Measurements from ENCODE around the gene GRIP1. TPM values are rescaled to one million over a fixed set of nuclear protein-coding genes. Genes with fewer than 3 reads are reported as not detected.

Gene GRIP1
- total and polyA plus RNA-seq, 12 donors, result 0.12 to 7.3 (median 1.9) TPM

DNA sequence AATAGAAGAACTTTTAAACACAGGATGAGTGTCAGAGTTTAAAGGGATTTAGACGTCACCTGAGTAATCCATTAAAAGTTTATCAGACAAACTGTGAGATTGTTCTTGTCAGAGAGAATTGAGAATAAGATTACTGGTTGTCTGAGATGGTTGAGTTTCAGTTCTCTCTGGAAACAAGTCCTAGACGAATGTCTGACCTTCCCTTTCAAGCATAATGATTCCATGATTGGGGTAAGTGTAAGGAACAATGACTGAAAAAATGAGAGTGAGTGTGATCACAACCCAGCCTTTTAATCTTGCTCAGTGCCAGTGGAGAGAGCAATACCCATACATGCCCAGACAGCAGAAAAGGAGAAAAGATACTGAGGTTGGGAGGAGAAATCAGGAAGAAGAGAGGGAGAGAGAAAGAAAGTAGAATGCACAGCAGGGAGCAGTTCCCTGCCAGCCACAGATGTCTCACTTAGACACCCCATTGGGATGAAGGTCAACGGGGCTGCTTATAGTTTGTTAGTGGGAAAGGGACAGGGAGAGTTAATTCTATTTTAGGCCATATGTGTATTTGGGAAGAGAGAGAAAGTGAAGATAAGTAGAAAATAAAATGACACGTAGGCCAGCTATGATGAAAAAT is 4.3 kb downstream of the GRIP1 start:
- no peak for DNase-seq
- Histone ChIP-seq H3K36me3 (no peaks in the 10 kb centered on the region), H3K27me3 (peaks cover 0 to 10% (median 0%) of the 10 kb centered on the region in 7 donors), H3K27ac (no peak overlapping the region), H3K4me1 (peaks cover 0 to 6% (median 1%) of the 10 kb centered on the region in 9 donors), H3K9me3 (no peaks in the 10 kb centered on the region), H3K4me3 (no peak overlapping the region)
- intact Hi-C loops (cut with DNase I), result no loop called here
- 36 to 46% methylated on average over 4 of the region's 4 CpGs for whole genome bisulfite sequencing, 2 donors
- ATAC-seq, result no peak
- TF ChIP-seq, protein P1, sequence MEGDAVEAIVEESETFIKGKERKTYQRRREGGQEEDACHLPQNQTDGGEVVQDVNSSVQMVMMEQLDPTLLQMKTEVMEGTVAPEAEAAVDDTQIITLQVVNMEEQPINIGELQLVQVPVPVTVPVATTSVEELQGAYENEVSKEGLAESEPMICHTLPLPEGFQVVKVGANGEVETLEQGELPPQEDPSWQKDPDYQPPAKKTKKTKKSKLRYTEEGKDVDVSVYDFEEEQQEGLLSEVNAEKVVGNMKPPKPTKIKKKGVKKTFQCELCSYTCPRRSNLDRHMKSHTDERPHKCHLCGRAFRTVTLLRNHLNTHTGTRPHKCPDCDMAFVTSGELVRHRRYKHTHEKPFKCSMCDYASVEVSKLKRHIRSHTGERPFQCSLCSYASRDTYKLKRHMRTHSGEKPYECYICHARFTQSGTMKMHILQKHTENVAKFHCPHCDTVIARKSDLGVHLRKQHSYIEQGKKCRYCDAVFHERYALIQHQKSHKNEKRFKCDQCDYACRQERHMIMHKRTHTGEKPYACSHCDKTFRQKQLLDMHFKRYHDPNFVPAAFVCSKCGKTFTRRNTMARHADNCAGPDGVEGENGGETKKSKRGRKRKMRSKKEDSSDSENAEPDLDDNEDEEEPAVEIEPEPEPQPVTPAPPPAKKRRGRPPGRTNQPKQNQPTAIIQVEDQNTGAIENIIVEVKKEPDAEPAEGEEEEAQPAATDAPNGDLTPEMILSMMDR (IDR thresholded peaks at IDR 0.05), result no peak

- peaks cover 0 to 6% (median 0%) of the 10 kb centered on the region in 7 donors for H3K27me3 ChIP-seq
- DNase-seq (no peak), ATAC-seq (no peak)
- no peaks in the 10 kb centered on the region for H3K4me1 ChIP-seq
- no peaks in the 10 kb centered on the region for H3K9me3 ChIP-seq
- intact Hi-C loops (cut with DNase I), result no loop called here
- 88 to 91% methylated on average over 2 of the region's 2 CpGs for WGBS, 2 donors
- no peaks in the 10 kb centered on the region for H3K36me3 ChIP-seq
- no peak overlapping the region for H3K27ac ChIP-seq
- H3K4me3 ChIP-seq, result no peak overlapping the region
- TF ChIP-seq, protein P1 (IDR thresholded peaks at IDR 0.05), result no peak
These were observed 9.3 kb downstream of the GRIP1 start for GRCh38 chr12:66669541-66669940.

- Histone ChIP-seq H3K4me1 (peaks cover 0 to 6% (median 0%) of the 10 kb centered on the region in 9 donors), H3K27me3 (peaks cover 0 to 6% (median 0%) of the 10 kb centered on the region in 7 donors), H3K36me3 (no peaks in the 10 kb centered on the region), H3K27ac (no peak overlapping the region), H3K9me3 (no peaks in the 10 kb centered on the region), H3K4me3 (no peak overlapping the region)
- no peak for DNase-seq
- intact Hi-C loops (cut with DNase I), result no loop called here
- no peak for ATAC-seq
- TF ChIP-seq, protein P1 (IDR thresholded peaks at IDR 0.05), result no peak
- WGBS, 2 donors, result 37 to 55% methylated on average over 2 of the region's 2 CpGs
These were observed 10.6 kb downstream of the GRIP1 start for GRCh38 chr12:66668311-66668710.

DNA sequence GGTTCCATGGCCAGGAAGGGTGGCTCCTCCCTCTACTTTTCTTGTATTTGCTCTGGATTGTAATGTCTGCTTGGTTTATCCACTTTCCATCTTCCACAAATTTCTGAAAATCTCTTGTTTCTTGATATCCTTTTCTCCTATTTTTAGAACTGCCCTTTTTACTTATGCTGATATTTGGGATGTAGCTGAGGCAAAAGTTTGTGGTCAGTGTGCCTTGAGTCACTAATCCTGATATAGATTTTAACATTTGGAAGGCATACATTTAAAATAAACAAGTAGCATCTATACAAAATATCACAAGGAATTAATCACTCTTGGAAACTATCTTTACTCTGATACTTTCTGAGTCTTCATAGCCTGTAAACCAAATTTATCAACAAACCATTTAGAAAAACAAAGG is 11.0 kb downstream of the GRIP1 start:
- no peaks in the 10 kb centered on the region for H3K36me3 ChIP-seq
- peaks cover 0 to 6% (median 0%) of the 10 kb centered on the region in 9 donors for H3K4me1 ChIP-seq
- H3K4me3 ChIP-seq, result no peak overlapping the region
- TF ChIP-seq, protein P1 (IDR thresholded peaks at IDR 0.05), result no peak
- H3K27ac ChIP-seq, result no peak overlapping the region
- H3K9me3 ChIP-seq, result no peaks in the 10 kb centered on the region
- no peak for DNase-seq
- peaks cover 0 to 6% (median 0%) of the 10 kb centered on the region in 7 donors for H3K27me3 ChIP-seq
- intact Hi-C loops (cut with DNase I), result no loop called here
- no peak for ATAC-seq
